DMS53 treated with DMSO at 0.1 percent for 48 hours (cell line): ENCODE data around the gene ASPG.

Experiments used
- DNase-seq: peaks from one replicate; lab custom pipeline; 2025; ENCODE audit not compliant: unreplicated experiment; lab: John Stamatoyannopoulos, UW

ASPG gene

GRCh38 chr14:104159990-104160389 lies 74.5 kb downstream of the ASPG start:
- no peak for DNase-seq

GRCh38 chr14:104161602-104162367 lies 76.3 kb downstream of the ASPG start:
- DNase-seq = no peak

GRCh38 chr14:104162495-104162894 lies 77.0 kb downstream of the ASPG start:
- no peak for DNase-seq

GRCh38 chr14:104163541-104163940 lies 78.0 kb downstream of the ASPG start:
- DNase-seq = no peak

- no peak for DNase-seq
Observed at GRCh38 chr14:104164041-104164440, 78.5 kb downstream of the ASPG start.

GRCh38 chr14:104164512-104164911 lies 79.0 kb downstream of the ASPG start:
- DNase-seq = no peak
